AG04450 (cell line): Measurements from ENCODE around the gene SLC26A1. TPM values are rescaled to one million over a fixed set of nuclear protein-coding genes. Genes with fewer than 3 reads are reported as not detected.
"Not testable (repeated sequence)": the region's sequence is repeated elsewhere in the genome, so short reads cannot be mapped to it uniquely, and the experiment has no call there.

ENCODE experiments used
- CTCF ChIA-PET: fragments of 300-600, 350-600 bp; formaldehyde crosslinking; extraction: SDS; loops from one replicate; lab custom pipeline; 2022; ENCODE audit warnings: antibody characterized with exemption, inconsistent platforms; lab: Charles Lee
- POLR2A ChIA-PET: fragments of 350-600 bp; formaldehyde crosslinking; extraction: SDS; loops from one replicate; lab custom pipeline; 2021; ENCODE audit warnings: antibody characterized with exemption, inconsistent platforms; lab: Yijun Ruan, JAX
- DNase-seq: peaks from one replicate; pipeline ENCODE4 v3.0.0-alpha.2; 2011; ENCODE audit warnings: low read depth, low spot score
- H3K27ac ChIP-seq: one replicate; pipeline ENCODE4 v1.5.1; 2012; ENCODE audit warnings: low read depth, low read length, control low read depth
- H3K27me3 ChIP-seq: one replicate; pipeline ENCODE4 v1.6.0; 2012; ENCODE audit warnings: low read length; ENCODE audit not compliant: control insufficient read depth, insufficient read depth
- H3K4me3 ChIP-seq: 2 replicates; pipeline ENCODE4 v1.5.1; 2011; ENCODE audit warnings: mild to moderate bottlenecking, low read depth, low read length, control low read depth
- H3K9me3 ChIP-seq: 2 replicates; pipeline ENCODE4 v1.5.1; 2012; ENCODE audit warnings: low read length; ENCODE audit not compliant: control insufficient read depth, insufficient read depth
- polyA plus RNA-seq: library from polyadenylated mRNA; depleted of rRNA; stranded (reverse); fragments of >200 nt; gene quantifications from 2 replicates; pipeline ENCODE4 v1.2.3, GENCODE V29; 2011
- TF ChIP-seq, protein P1 (sequence below): IDR thresholded peaks from 2 replicates; pipeline ENCODE4 v1.5.1; 2011; ENCODE audit warnings: low read depth, low read length, control low read depth, inconsistent platforms

SLC26A1 gene
- polyA plus RNA-seq, 1 experiment, result 0.05 TPM

DNA sequence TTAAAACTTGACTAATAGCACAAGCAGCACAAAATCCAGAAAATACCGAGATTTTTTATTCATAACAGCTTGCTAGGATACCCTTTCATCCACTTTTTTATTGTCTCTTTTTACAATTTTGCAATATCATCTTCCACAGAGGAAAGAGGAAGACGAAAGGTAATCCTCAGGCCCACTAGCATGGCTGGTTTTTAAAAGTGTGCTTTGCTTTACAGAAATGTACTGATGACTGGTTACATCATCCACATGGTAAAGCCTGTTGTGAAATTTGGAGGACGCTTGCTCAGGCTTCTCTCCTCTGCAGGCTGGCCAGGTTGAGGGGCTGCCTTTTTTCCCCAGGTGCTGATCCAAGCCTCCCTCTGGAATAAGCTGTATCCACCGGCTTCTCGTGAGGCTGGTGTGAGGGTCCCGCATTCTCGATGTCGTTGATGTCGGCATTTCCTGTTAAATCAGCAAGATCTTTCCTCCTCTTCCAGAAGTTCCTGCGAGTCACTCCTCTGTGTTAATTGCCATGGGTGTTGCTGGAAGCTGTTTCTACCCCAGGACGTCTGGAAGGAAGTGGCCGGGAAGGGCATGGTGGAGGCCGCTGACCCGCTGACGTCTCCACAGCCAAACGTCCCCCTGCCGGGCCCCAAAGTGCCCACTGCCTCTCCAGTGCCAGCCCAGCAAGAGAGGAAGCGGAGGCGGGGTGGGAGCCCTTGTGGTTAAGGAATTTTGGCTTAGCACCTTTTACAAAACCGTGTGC is 14.1 kb downstream of the SLC26A1 start:
- ChIA-PET CTCF (interaction anchor here (1.2 kb wide), 1 partner anchor 8 kb away, joined by 5 read pairs; no protein-coding TSS in a partner anchor), POLR2A (interaction anchor here (1.3 kb wide), 1 partner anchor 47 kb away, joined by 3 read pairs; the partner anchor contains the start of genes GAK and TMEM175)
- Histone ChIP-seq H3K27ac (no peak overlapping the region), H3K4me3 (no peak overlapping the region), H3K27me3 (no peaks in the 10 kb centered on the region), H3K9me3 (peaks cover 4% of the 10 kb centered on the region; the same call in 1 of the 2 replicates)
- peak; percentile 20 for DNase-seq
- TF ChIP-seq, protein P1, sequence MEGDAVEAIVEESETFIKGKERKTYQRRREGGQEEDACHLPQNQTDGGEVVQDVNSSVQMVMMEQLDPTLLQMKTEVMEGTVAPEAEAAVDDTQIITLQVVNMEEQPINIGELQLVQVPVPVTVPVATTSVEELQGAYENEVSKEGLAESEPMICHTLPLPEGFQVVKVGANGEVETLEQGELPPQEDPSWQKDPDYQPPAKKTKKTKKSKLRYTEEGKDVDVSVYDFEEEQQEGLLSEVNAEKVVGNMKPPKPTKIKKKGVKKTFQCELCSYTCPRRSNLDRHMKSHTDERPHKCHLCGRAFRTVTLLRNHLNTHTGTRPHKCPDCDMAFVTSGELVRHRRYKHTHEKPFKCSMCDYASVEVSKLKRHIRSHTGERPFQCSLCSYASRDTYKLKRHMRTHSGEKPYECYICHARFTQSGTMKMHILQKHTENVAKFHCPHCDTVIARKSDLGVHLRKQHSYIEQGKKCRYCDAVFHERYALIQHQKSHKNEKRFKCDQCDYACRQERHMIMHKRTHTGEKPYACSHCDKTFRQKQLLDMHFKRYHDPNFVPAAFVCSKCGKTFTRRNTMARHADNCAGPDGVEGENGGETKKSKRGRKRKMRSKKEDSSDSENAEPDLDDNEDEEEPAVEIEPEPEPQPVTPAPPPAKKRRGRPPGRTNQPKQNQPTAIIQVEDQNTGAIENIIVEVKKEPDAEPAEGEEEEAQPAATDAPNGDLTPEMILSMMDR, result no peak

DNA sequence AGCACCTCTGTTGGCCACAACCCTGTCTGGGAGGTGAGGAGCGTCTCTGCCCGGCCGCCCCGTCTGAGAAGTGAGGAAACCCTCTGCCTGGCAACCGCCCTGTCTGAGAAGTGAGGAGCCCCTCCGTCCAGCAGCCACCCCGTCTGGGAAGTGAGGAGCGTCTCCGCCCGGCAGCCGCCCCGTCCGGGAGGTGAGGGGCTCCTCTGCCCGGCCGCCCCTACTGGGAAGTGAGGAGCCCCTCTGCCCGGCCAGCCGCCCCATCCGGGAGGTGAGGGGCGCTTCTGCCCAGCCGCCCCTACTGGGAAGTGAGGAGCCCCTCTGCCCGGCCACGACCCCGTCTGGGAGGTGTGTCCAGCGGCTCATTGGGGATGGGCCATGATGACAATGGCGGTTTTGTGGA is 17.2 kb downstream of the SLC26A1 start:
- H3K27me3 ChIP-seq, H3K9me3 ChIP-seq, POLR2A ChIA-PET, H3K4me3 ChIP-seq, H3K27ac ChIP-seq, DNase-seq, CTCF ChIA-PET: not testable (repeated sequence)

DNA sequence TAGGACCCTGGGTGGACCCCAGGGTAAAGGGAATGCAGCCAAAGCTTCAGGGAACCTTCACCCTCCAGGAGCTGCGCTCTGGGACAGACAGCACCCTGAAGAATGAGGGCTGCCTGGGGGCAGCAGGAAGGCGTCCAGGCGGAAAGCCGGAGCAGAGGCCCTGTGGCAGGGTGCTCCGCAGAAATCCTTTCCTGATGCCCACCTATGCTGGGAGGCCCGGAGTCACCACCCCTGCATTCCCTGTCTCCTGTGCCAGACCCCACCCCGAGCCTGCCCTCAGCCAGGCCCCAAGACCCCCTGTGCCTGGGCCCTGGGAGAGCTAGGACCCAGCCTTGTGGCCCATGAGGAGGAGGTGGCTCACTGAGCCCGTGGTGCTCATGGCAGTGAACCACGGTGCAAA is 18.5 kb downstream of the SLC26A1 start:
- POLR2A ChIA-PET, result no interaction called here
- TF ChIP-seq, protein P1, result no peak

DNA sequence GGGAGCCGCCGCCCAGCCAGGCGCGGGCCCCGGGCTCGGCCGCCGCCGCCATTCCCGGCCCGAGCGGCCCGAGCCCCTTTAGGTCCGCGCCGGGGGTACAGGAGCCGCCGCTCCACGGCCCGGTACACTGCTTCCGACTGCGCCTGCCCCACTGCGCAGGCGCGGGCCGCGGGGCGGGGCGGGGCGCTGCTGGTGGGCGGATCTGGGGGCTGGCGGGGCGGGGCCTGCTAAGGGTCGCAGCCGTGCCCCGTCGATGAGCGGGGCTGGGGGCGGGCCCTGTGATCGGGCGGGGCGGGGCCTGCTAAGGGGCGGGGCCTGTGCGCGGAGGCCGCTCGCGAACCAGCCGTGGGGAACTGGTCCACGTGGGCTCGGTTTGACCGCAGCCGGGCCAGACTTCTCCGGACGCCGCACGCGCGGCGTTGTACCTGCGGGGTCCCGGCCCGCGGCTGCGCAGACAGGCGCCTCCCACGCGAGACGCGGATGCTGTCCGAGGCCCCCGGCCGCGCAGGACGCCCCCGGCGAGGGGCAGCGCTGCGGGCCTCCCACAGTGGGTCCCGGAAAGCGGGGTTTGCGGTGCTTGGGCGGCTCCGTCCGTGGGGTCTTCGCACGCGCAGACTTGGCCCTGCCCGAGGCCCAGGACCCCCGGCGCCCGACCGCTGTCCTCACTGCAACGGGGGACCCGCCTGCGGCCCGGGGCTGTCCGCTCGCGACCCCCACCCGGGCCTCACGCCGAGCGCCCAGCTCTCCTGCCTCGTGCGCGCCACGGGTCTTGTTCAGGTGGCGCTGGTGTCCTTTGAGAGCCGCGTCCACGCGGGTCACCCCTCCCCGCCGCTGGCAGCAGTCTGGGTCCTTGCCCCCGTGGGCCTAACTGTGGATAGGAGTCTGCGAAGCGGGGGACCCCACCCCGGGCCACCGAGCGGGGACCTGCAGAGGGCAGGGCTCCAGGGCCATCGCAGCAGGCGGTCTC is 19.5 kb downstream of the SLC26A1 start, which contains the start of gene DGKQ:
TSS of gene DGKQ (minus strand) at position 139 of the 967 bp plus-strand sequence. CDS start at position 52, 87 bp downstream.
- H3K4me3 ChIP-seq, result peak within 1 kb of the TSS; percentile 70
- TF ChIP-seq, protein P1, result no peak
- no peak within 1 kb of the TSS for H3K27ac ChIP-seq
- peak; percentile 51 for DNase-seq
- peaks cover 4% of the 10 kb centered on the region; the same call in 1 of the 2 replicates for H3K9me3 ChIP-seq
- ChIA-PET CTCF (no interaction called here), POLR2A (interaction anchor here (1.6 kb wide), 1 partner anchor 41 kb away, joined by 3 read pairs; the partner anchor contains the start of genes GAK and TMEM175)
- no peaks in the 10 kb centered on the region for H3K27me3 ChIP-seq

More for the DNA sequence above, 18.5 kb downstream of the SLC26A1 start:
- Histone ChIP-seq H3K27ac (no peak overlapping the region), H3K4me3 (no peak overlapping the region), H3K27me3 (no peaks in the 10 kb centered on the region), H3K9me3 (peaks cover 4% of the 10 kb centered on the region; the same call in 1 of the 2 replicates)
- CTCF ChIA-PET, result no interaction called here
- DNase-seq, result no peak
